H9 (cell line): ENCODE data around the gene LIX1L. TPM values are rescaled to one million over a fixed set of nuclear protein-coding genes. Genes with fewer than 3 reads are reported as not detected.

ENCODE experiments used
- DNase-seq: peaks from one replicate; pipeline ENCODE4 v3.0.0-alpha.2; 2017
- H2AFZ ChIP-seq: one replicate; pipeline ENCODE4 v1.6.1; 2013; ENCODE audit warnings: mild to moderate bottlenecking, low read length, control low read depth, moderate library complexity
- H2AK5ac ChIP-seq: 2 replicates; pipeline ENCODE4 v1.6.1; 2013; ENCODE audit warnings: low read length, control low read depth, mixed read lengths; ENCODE audit not compliant: insufficient read length
- H2BK120ac ChIP-seq: one replicate; pipeline ENCODE4 v1.6.1; 2013; ENCODE audit warnings: low read depth, mild to moderate bottlenecking, low read length, control low read depth, inconsistent platforms; ENCODE audit not compliant: poor library complexity, severe bottlenecking
- H2BK12ac ChIP-seq: 2 replicates; pipeline ENCODE4 v1.6.1; 2013; ENCODE audit warnings: low read length, control low read depth, mixed read lengths, low read depth; ENCODE audit not compliant: insufficient read length
- H2BK15ac ChIP-seq: 2 replicates; pipeline ENCODE4 v1.6.1; 2013; ENCODE audit warnings: low read depth, low read length, control low read depth
- H2BK20ac ChIP-seq: one replicate; pipeline ENCODE4 v1.6.1; 2013; ENCODE audit warnings: low read depth, mild to moderate bottlenecking, low read length, control low read depth, inconsistent platforms; ENCODE audit not compliant: poor library complexity, severe bottlenecking
- H2BK5ac ChIP-seq: 2 replicates; pipeline ENCODE4 v1.6.1; 2013; ENCODE audit warnings: low read length, control low read depth, mixed read lengths; ENCODE audit not compliant: insufficient read length
- H3K14ac ChIP-seq: 2 replicates; pipeline ENCODE4 v1.6.1; 2013; ENCODE audit warnings: low read length, control low read depth; ENCODE audit not compliant: insufficient read depth
- H3K18ac ChIP-seq: 2 replicates; pipeline ENCODE4 v1.6.1; 2013; ENCODE audit warnings: low read depth, mild to moderate bottlenecking, mixed read lengths, low read length, control low read depth; ENCODE audit not compliant: insufficient read length
- H3K23ac ChIP-seq: 2 replicates; pipeline ENCODE4 v1.6.1; 2013; ENCODE audit warnings: low read length, control low read depth, mixed read lengths, low read depth; ENCODE audit not compliant: insufficient read length
- H3K23me2 ChIP-seq: 2 replicates; pipeline ENCODE4 v1.6.1; 2013; ENCODE audit warnings: low read depth, mild to moderate bottlenecking, mixed read lengths, low read length, control low read depth; ENCODE audit not compliant: insufficient read length, poor library complexity, severe bottlenecking
- H3K27ac ChIP-seq: 2 replicates; pipeline ENCODE4 v1.5.1; 2013; ENCODE audit warnings: low read length, control low read depth, mixed read lengths, low read depth; ENCODE audit not compliant: insufficient read length
- H3K27me3 ChIP-seq: 2 replicates; pipeline ENCODE4 v1.6.1; 2013; ENCODE audit warnings: low read length, control low read depth, inconsistent platforms; ENCODE audit not compliant: insufficient read depth
- H3K4ac ChIP-seq: 2 replicates; pipeline ENCODE4 v1.6.1; 2013; ENCODE audit warnings: low read depth, mild to moderate bottlenecking, control low read depth, inconsistent platforms, low read length, moderate library complexity
- H3K4me1 ChIP-seq: 2 replicates; pipeline ENCODE4 v1.6.1; 2013; ENCODE audit warnings: low read length, control low read depth, inconsistent platforms; ENCODE audit not compliant: insufficient read depth
- H3K4me2 ChIP-seq: 2 replicates; pipeline ENCODE4 v1.6.1; 2013; ENCODE audit warnings: low read length, control low read depth, mixed read lengths; ENCODE audit not compliant: insufficient read length, insufficient read depth
- H3K56ac ChIP-seq: 2 replicates; pipeline ENCODE4 v1.6.1; 2013; ENCODE audit warnings: low read depth, mild to moderate bottlenecking, mixed read lengths, low read length, control low read depth; ENCODE audit not compliant: insufficient read length
- H3K79me1 ChIP-seq: 2 replicates; pipeline ENCODE4 v1.6.1; 2013; ENCODE audit warnings: low read depth, mild to moderate bottlenecking, moderate library complexity, low read length, control low read depth, inconsistent platforms; ENCODE audit not compliant: insufficient read depth, poor library complexity, severe bottlenecking
- H3K79me2 ChIP-seq: 2 replicates; pipeline ENCODE4 v1.6.1; 2013; ENCODE audit warnings: low read length, control low read depth, inconsistent platforms; ENCODE audit not compliant: insufficient read depth
- H3K9ac ChIP-seq: 2 replicates; pipeline ENCODE4 v1.6.1; 2013; ENCODE audit warnings: low read length, control low read depth, mixed read lengths; ENCODE audit not compliant: insufficient read length; ENCODE audit errors: extremely low read depth
- H3K9me3 ChIP-seq: one replicate; pipeline ENCODE4 v1.6.1; 2013; ENCODE audit warnings: low read depth, low read length, inconsistent platforms; ENCODE audit not compliant: control insufficient read depth
- H3T11ph ChIP-seq: one replicate; pipeline ENCODE4 v1.6.1; 2013; ENCODE audit warnings: mild to moderate bottlenecking, low read length, control low read depth, inconsistent platforms
- H4K20me1 ChIP-seq: one replicate; pipeline ENCODE4 v1.6.1; 2013; ENCODE audit not compliant: control insufficient read depth, insufficient read length, insufficient read depth
- H4K5ac ChIP-seq: 2 replicates; pipeline ENCODE4 v1.6.1; 2013; ENCODE audit warnings: low read depth, mild to moderate bottlenecking, mixed read lengths, low read length, control low read depth; ENCODE audit not compliant: insufficient read length
- H4K8ac ChIP-seq: replicated peaks from 2 replicates; pipeline ENCODE4 v1.6.1; 2013; ENCODE audit warnings: low read length, control low read depth, mixed read lengths, low read depth; ENCODE audit not compliant: insufficient read length
- H4K91ac ChIP-seq: 2 replicates; pipeline ENCODE4 v1.6.1; 2013; ENCODE audit warnings: low read depth, mild to moderate bottlenecking, moderate library complexity, mixed read lengths, low read length, control low read depth; ENCODE audit not compliant: insufficient read length
- H3K27ac Mint-ChIP-seq, 3 experiments: 2 replicates in 2 of 3; 3 replicates in 1 of 3; pipeline ENCODE4 v1.8.0; 2020 to 2021; ENCODE audit warnings: mixed read lengths in 3 of 3, mild to moderate bottlenecking in 1 of 3, moderate library complexity in 1 of 3
- H3K27me3 Mint-ChIP-seq: 2 replicates; pipeline ENCODE4 v1.8.0; 2021; ENCODE audit warnings: low read depth, mild to moderate bottlenecking, moderate library complexity, mixed read lengths
- H3K36me3 Mint-ChIP-seq, 3 experiments: 2 replicates in 2 of 3; 3 replicates in 1 of 3; pipeline ENCODE4 v1.8.0; 2020 to 2021; ENCODE audit warnings: low read depth in 3 of 3, mixed read lengths in 3 of 3; ENCODE audit not compliant: insufficient read depth in 1 of 3
- H3K4me1 Mint-ChIP-seq, 2 experiments: 2 replicates each; pipeline ENCODE4 v1.8.0; 2020; ENCODE audit warnings: mixed read lengths in 2 of 2
- H3K4me3 Mint-ChIP-seq, 2 experiments: 2 replicates in 1 of 2; 3 replicates in 1 of 2; pipeline ENCODE4 v1.8.0; 2020 to 2021; ENCODE audit warnings: mild to moderate bottlenecking in 2 of 2, mixed read lengths in 2 of 2, moderate library complexity in 1 of 2
- H3K9me3 Mint-ChIP-seq, 2 experiments: 2 replicates in 1 of 2; 3 replicates in 1 of 2; pipeline ENCODE4 v1.8.0; 2020; ENCODE audit warnings: mild to moderate bottlenecking in 2 of 2, mixed read lengths in 2 of 2, moderate library complexity in 1 of 2
- CTCF ChIP-seq: fragments of 200-600 bp; sonication (generic); conservative IDR thresholded peaks from 3 replicates; pipeline ENCODE4 v1.8.0; 2021; ENCODE audit warnings: antibody characterized with exemption, mild to moderate bottlenecking
- WGBS: extraction: QIAGEN DNeasy Blood & Tissue Kit; methylation state at CpG from one replicate; pipeline ENCODE4 v1.1.7; 2013; ENCODE audit warnings: missing lambda C conversion rate, low lambda C conversion rate, mixed read lengths; ENCODE audit not compliant: insufficient read length; ENCODE audit errors: extremely low coverage; 5-methylcytosine and 5-hydroxymethylcytosine counted together
- total RNA-seq: library from RNA; stranded (reverse); gene quantifications from 2 replicates; pipeline ENCODE4 v1.2.1, GENCODE V29; 2021

Gene LIX1L
- total RNA-seq, 1 experiment from 2014 or later = 5.9 TPM

- Histone ChIP-seq H4K20me1 (no peaks in the 10 kb centered on the region), H3T11ph (no peak overlapping the region), H4K8ac (no peak overlapping the region), H3K23me2 (no peaks in the 10 kb centered on the region), H3K9ac (no peak overlapping the region), H3K14ac (no peak overlapping the region), H3K9me3 (no peaks in the 10 kb centered on the region), H3K27ac (no peak overlapping the region), H3K4me2 (no peak overlapping the region), H2AK5ac (no peak overlapping the region), H2AFZ (no peak overlapping the region), H2BK15ac (no peak overlapping the region), H3K79me1 (no peaks in the 10 kb centered on the region), H3K18ac (no peak overlapping the region), H2BK12ac (no peak overlapping the region), H2BK20ac (no peak overlapping the region), H3K4me1 (peaks cover 11% of the 10 kb centered on the region; the same call in 1 of the 2 replicates), H3K27me3 (no peaks in the 10 kb centered on the region), H3K79me2 (no peaks in the 10 kb centered on the region), H4K5ac (no peak overlapping the region), H2BK120ac (no peak overlapping the region), H3K56ac (no peak overlapping the region), H4K91ac (no peak overlapping the region), H3K23ac (no peak overlapping the region), H2BK5ac (no peak overlapping the region), H3K4ac (no peak overlapping the region)
- H3K4me3 Mint-ChIP-seq = no peak overlapping the region
- TF ChIP-seq CTCF = no peak
- no peaks in the 10 kb centered on the region for H3K9me3 Mint-ChIP-seq
- peaks cover 5% of the 10 kb centered on the region for H3K27me3 Mint-ChIP-seq
- H3K36me3 Mint-ChIP-seq = no peaks in the 10 kb centered on the region
- H3K4me1 Mint-ChIP-seq = peaks cover 23 to 28% of the 10 kb centered on the region in 2 experiments
- DNase-seq = no peak
- H3K27ac Mint-ChIP-seq = peak overlapping the region in 1 of 3 experiments; percentile 78; a peak in 1 of 7 replicates
- no CpG with 5 or more reads among the region's 12 CpGs for WGBS
Measured at GRCh38 chr1:145983960-145984830, 26.4 kb upstream of the LIX1L start.
